Measurements from ENCODE around the gene SLC4A1. TPM values are rescaled to one million over a fixed set of nuclear protein-coding genes. Genes with fewer than 3 reads are reported as not detected.

SLC4A1 gene
- polyA plus RNA-seq, 2 of the 4 experiments (the other 2 are of a cell fraction), result not detected

DNA sequence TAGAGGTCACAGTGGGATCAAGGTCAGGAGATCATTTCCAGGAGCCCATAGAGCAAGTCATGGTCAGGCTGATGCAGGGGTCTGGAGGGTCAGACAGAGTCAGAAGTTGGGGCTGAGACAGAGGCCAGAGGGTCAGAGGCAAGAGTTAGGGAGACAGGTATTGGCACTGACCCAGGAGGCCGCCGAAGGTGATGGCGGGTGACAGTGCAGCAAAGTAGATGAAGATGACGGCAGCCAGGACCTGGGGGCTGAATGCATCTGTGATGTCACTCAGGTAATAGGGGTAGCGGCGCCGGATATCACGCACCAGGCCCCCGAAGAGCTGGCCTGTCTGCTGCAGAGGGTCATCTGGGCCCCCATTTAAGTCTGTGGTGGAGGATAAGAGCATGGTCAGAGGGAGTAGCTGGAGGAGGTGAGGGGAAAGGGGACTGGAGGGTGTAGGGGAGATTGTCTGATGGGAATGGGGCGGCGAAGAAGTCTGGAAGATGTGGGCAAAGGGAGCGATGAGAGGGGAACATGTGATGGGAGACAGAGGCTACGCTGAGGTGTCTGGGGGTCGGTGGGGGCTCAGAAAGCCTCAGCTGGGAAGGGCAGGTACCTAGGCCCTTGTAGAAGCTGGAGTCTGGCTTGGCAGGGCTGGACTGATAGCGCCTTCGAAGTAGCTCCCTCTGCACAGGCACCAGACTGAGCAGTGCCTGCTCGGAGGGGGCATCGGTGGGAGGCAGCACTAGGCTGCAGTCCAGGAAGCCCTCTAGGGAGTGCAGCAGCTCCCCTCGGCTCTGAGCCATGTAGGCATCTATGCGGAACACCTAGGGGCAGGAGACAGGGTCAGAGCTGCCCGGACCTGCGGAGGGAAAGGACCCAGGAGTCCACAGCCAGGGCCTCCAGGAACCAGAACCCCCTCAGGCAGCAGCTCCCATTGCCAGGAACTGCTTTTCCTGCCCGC, 9.8 kb downstream of the SLC4A1 start:
- no peak overlapping the region for H3K4me2 ChIP-seq
- 79% methylated on average over 23 of the region's 23 CpGs for WGBS (ENCODE audit: missing lambda C conversion rate)
- H3K9me3 ChIP-seq, result no peaks in the 10 kb centered on the region
- CTCF ChIA-PET, result interaction anchor here (0.8 to 1.8 kb wide), 8 partner anchors 10 to 73 kb away, joined by 3 to 9 read pairs (median 4); no protein-coding TSS in a partner anchor
- H3K4me1 ChIP-seq, result no peaks in the 10 kb centered on the region
- DNase-seq (ENCODE audit: low read depth in 1 of 2, low spot score in 1 of 2) (no peak), FAIRE-seq (no peak), ATAC-seq (peak in 1 of 2 experiments; percentile 5; a peak in 1 of 6 replicates)
- H3K4me3 ChIP-seq, result no peak overlapping the region
- no peak overlapping the region for H3K27ac ChIP-seq
- POLR2A ChIA-PET, result no interaction called here
- no peak for TF ChIP-seq CHD4 (IDR thresholded peaks at IDR 0.05; ENCODE audit: borderline replicate concordance)

DNA sequence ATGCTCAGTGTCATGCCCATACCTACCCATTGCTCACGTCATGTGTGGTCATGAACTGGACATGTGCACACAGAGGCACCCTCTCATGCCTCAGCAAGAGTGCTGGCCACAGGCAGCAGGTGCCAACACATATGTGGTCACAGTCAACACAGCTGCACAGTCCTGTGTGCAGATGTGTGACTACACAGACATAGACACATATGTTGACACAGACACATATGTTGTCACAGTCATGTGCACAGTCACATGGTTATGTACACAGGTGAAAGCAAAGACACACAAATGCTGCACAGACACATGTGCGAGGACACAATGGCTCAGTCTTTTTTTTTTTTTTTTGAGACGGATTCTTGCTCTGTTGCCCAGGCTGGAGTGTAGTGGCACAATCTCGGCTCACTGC, 11.3 kb downstream of the SLC4A1 start:
- TF ChIP-seq ESRRA (IDR thresholded peaks at IDR 0.05; ENCODE audit: borderline replicate concordance, low read length) (no peak), HOXA7 (CRISPR knock-in tag; IDR thresholded peaks at IDR 0.05) (no peak), POLR2AphosphoS2 (conservative IDR thresholded peaks at IDR 0.05; ENCODE audit: low read length) (no peak), BHLHE40 (IDR thresholded peaks at IDR 0.05; ENCODE audit: low read depth, low read length) (no peak), HEYL (CRISPR knock-in tag; IDR thresholded peaks at IDR 0.05) (no peak), ZSCAN20 (CRISPR knock-in tag; IDR thresholded peaks at IDR 0.05) (no peak), EHMT2 (IDR thresholded peaks at IDR 0.05; ENCODE audit: low read depth) (no peak), POLR2A (IDR thresholded peaks at IDR 0.05; ENCODE audit: low read length) (no peak), JUN (IDR thresholded peaks at IDR 0.05) (no peak)
- TF ChIP-seq, protein P1, sequence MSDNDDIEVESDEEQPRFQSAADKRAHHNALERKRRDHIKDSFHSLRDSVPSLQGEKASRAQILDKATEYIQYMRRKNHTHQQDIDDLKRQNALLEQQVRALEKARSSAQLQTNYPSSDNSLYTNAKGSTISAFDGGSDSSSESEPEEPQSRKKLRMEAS (IDR thresholded peaks at IDR 0.05), result no peak
- TF ChIP-seq, protein P2, sequence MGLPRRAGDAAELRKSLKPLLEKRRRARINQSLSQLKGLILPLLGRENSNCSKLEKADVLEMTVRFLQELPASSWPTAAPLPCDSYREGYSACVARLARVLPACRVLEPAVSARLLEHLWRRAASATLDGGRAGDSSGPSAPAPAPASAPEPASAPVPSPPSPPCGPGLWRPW (IDR thresholded peaks at IDR 0.05), result no peak
- TF ChIP-seq, protein P3, sequence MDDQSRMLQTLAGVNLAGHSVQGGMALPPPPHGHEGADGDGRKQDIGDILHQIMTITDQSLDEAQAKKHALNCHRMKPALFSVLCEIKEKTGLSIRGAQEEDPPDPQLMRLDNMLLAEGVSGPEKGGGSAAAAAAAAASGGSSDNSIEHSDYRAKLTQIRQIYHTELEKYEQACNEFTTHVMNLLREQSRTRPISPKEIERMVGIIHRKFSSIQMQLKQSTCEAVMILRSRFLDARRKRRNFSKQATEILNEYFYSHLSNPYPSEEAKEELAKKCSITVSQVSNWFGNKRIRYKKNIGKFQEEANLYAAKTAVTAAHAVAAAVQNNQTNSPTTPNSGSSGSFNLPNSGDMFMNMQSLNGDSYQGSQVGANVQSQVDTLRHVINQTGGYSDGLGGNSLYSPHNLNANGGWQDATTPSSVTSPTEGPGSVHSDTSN (IDR thresholded peaks at IDR 0.05), result no peak
- no peaks in the 10 kb centered on the region for H3K4me1 ChIP-seq
- no peak overlapping the region for H3K4me2 ChIP-seq
- ATAC-seq (no peak), DNase-seq (ENCODE audit: low read depth in 1 of 2, low spot score in 1 of 2) (no peak), FAIRE-seq (no peak)
- H3K4me3 ChIP-seq, result no peak overlapping the region
- no peak overlapping the region for H3K27ac ChIP-seq
- 56% methylated on average over 4 of the region's 4 CpGs for WGBS (ENCODE audit: missing lambda C conversion rate)
- CTCF ChIA-PET, result interaction anchor here (2.1 kb wide), 1 partner anchor 10 kb away, joined by 6 read pairs; no protein-coding TSS in a partner anchor
- POLR2A ChIA-PET, result no interaction called here
- no peaks in the 10 kb centered on the region for H3K9me3 ChIP-seq

DNA sequence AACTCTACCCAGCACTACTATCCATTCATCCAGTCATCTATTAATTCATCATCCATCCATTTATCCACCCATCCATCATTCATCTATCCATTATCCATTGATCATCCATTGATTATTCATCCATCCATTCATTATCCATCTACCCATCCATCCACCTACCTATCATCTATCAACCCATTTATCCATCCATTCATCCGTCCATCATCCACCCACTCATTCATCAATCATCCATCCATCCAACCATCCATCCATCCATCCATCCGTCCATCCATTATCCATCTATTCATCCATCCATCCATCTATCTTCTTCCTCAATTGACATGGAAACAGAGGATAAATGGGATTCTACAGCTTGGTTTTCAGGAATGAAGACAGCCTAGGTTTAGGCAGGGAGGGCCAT, 12.0 kb downstream of the SLC4A1 start:
- no peak overlapping the region for H3K4me3 ChIP-seq
- WGBS (ENCODE audit: missing lambda C conversion rate), result 25% methylated on average over 2 of the region's 2 CpGs
- DNase-seq (ENCODE audit: low read depth in 1 of 2, low spot score in 1 of 2), result no peak
- ChIA-PET POLR2A (no interaction called here), CTCF (interaction anchor here (0.6 to 3.1 kb wide), 4 partner anchors 9 to 107 kb away, joined by 3 to 11 read pairs (median 4); partner anchors contain the start of gene FAM171A2)
- TF ChIP-seq GATA3 (IDR thresholded peaks at IDR 0.05; ENCODE audit: borderline replicate concordance) (no peak), HOXB13 (CRISPR knock-in tag; IDR thresholded peaks at IDR 0.05; ENCODE audit: low read depth) (no peak), RARB (CRISPR knock-in tag; IDR thresholded peaks at IDR 0.05) (no peak), ZFP36 (IDR thresholded peaks at IDR 0.05; ENCODE audit: borderline replicate concordance, partially characterized antibody) (no peak), FOXS1 (CRISPR knock-in tag; IDR thresholded peaks at IDR 0.05) (no peak), RCOR1 (IDR thresholded peaks at IDR 0.05; ENCODE audit: low read depth, low read length) (no peak), RFX5 (IDR thresholded peaks at IDR 0.05) (no peak), ZC3H11A (IDR thresholded peaks at IDR 0.05) (no peak), JUNB (IDR thresholded peaks at IDR 0.05) (no peak), NR3C1 (IDR thresholded peaks at IDR 0.05) (no peak), KDM5A (IDR thresholded peaks at IDR 0.05) (no peak), CHD2 (IDR thresholded peaks at IDR 0.05; ENCODE audit: low read length, partially characterized antibody) (no peak)
- TF ChIP-seq, protein P2 (IDR thresholded peaks at IDR 0.05), result no peak
- TF ChIP-seq, protein P4, sequence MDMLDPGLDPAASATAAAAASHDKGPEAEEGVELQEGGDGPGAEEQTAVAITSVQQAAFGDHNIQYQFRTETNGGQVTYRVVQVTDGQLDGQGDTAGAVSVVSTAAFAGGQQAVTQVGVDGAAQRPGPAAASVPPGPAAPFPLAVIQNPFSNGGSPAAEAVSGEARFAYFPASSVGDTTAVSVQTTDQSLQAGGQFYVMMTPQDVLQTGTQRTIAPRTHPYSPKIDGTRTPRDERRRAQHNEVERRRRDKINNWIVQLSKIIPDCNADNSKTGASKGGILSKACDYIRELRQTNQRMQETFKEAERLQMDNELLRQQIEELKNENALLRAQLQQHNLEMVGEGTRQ (IDR thresholded peaks at IDR 0.05), result no peak
- TF ChIP-seq, protein P5, sequence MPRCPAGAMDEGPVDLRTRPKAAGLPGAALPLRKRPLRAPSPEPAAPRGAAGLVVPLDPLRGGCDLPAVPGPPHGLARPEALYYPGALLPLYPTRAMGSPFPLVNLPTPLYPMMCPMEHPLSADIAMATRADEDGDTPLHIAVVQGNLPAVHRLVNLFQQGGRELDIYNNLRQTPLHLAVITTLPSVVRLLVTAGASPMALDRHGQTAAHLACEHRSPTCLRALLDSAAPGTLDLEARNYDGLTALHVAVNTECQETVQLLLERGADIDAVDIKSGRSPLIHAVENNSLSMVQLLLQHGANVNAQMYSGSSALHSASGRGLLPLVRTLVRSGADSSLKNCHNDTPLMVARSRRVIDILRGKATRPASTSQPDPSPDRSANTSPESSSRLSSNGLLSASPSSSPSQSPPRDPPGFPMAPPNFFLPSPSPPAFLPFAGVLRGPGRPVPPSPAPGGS (IDR thresholded peaks at IDR 0.05), result no peak
- TF ChIP-seq, protein P6, sequence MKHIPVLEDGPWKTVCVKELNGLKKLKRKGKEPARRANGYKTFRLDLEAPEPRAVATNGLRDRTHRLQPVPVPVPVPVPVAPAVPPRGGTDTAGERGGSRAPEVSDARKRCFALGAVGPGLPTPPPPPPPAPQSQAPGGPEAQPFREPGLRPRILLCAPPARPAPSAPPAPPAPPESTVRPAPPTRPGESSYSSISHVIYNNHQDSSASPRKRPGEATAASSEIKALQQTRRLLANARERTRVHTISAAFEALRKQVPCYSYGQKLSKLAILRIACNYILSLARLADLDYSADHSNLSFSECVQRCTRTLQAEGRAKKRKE (CRISPR knock-in tag; IDR thresholded peaks at IDR 0.05; ENCODE audit: low read depth), result no peak
- no peak overlapping the region for H3K4me2 ChIP-seq
- H3K9me3 ChIP-seq, result no peaks in the 10 kb centered on the region
- FAIRE-seq, result no peak
- no peaks in the 10 kb centered on the region for H3K4me1 ChIP-seq
- no peak overlapping the region for H3K27ac ChIP-seq
- ATAC-seq, result no peak
